Measurements from ENCODE around the gene KIAA1671. TPM values are rescaled to one million over a fixed set of nuclear protein-coding genes. Genes with fewer than 3 reads are reported as not detected.

KIAA1671 gene
- total and polyA plus RNA-seq, 9 of the 15 experiments (the other 6 are each of a cell fraction or from before 2014, with no cell fraction given): under 0.01 to 0.11 (median 0.02) TPM; not detected in 5

DNA sequence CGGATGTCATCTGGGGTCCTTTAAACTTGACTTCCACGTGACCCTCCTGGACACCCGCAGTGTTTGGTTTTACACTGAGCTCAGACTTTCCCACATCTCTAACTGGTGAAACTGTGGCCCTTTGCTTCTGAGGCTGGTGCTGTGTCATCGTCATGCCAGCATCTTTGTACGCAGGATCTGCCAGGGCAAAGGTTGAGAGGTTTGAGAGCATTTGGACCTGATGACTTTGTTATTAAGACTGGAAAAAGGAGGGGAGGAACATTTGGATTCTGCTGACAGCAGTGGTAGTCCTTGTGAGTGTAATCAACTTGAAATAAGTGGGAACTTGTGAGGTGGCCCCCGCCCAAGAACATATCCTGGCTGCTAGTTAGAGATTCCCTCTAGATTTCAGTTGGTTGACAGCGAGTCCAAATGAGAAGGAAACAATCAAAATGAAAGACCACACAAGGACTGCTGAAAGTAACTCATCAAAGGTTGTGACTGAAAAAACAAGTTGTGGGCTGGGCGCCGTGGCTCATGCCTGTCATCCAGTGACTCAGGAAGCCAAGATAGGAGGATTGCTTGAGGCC is 102.5 kb downstream of the KIAA1671 start:
- ChIA-PET CTCF (ENCODE audit: low intra/inter-chr PET ratio) (no interaction called here), POLR2A (no interaction called here)
- H2AFZ ChIP-seq (ENCODE audit: low read depth, low read length): no peak overlapping the region
- no peaks in the 10 kb centered on the region for H3K36me3 ChIP-seq (ENCODE audit: control insufficient read depth, insufficient read depth, low read length)
- no peak for TF ChIP-seq FOXA3 (CRISPR knock-in tag; conservative IDR thresholded peaks at IDR 0.05 in 1 of 2, IDR thresholded peaks at IDR 0.05 in 1 of 2)
- TF ChIP-seq, protein P1, sequence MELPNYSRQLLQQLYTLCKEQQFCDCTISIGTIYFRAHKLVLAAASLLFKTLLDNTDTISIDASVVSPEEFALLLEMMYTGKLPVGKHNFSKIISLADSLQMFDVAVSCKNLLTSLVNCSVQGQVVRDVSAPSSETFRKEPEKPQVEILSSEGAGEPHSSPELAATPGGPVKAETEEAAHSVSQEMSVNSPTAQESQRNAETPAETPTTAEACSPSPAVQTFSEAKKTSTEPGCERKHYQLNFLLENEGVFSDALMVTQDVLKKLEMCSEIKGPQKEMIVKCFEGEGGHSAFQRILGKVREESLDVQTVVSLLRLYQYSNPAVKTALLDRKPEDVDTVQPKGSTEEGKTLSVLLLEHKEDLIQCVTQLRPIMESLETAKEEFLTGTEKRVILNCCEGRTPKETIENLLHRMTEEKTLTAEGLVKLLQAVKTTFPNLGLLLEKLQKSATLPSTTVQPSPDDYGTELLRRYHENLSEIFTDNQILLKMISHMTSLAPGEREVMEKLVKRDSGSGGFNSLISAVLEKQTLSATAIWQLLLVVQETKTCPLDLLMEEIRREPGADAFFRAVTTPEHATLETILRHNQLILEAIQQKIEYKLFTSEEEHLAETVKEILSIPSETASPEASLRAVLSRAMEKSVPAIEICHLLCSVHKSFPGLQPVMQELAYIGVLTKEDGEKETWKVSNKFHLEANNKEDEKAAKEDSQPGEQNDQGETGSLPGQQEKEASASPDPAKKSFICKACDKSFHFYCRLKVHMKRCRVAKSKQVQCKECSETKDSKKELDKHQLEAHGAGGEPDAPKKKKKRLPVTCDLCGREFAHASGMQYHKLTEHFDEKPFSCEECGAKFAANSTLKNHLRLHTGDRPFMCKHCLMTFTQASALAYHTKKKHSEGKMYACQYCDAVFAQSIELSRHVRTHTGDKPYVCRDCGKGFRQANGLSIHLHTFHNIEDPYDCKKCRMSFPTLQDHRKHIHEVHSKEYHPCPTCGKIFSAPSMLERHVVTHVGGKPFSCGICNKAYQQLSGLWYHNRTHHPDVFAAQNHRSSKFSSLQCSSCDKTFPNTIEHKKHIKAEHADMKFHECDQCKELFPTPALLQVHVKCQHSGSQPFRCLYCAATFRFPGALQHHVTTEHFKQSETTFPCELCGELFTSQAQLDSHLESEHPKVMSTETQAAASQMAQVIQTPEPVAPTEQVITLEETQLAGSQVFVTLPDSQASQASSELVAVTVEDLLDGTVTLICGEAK (IDR thresholded peaks at IDR 0.05): no peak
- TF ChIP-seq, protein P1 (CRISPR knock-in tag; IDR thresholded peaks at IDR 0.05): no peak
- TF ChIP-seq CBX8 (IDR thresholded peaks at IDR 0.05; ENCODE audit: borderline replicate concordance, extremely low read depth, low read depth, low read length, poor library complexity, severe bottlenecking): no peak
- TF ChIP-seq RBM39 (optimal IDR thresholded peaks at IDR 0.05; ENCODE audit: low read depth, low read length): no peak
- no peak for TF ChIP-seq BMI1 (IDR thresholded peaks at IDR 0.05; ENCODE audit: low read length)
- H3K27ac ChIP-seq (ENCODE audit: extremely low read depth, low read depth, low read length): no peak overlapping the region
- no peak overlapping the region for H3K9ac ChIP-seq (ENCODE audit: insufficient read depth in 1 of 2, low read depth in 2 of 2, low read length in 2 of 2)
- WGBS (ENCODE audit: insufficient coverage, low coverage, missing lambda C conversion rate): no CpG with 5 or more reads among the region's 9 CpGs
- no peaks in the 10 kb centered on the region for H3K9me1 ChIP-seq (ENCODE audit: control insufficient read depth, insufficient read depth, low read length)
- FAIRE-seq: no peak
- H3K9me3 ChIP-seq (replicated peaks; ENCODE audit: control insufficient read depth, insufficient read depth, low read depth, low read length): peaks cover 1% of the 10 kb centered on the region; the same call in 1 of the 2 replicates
- H3K4me3 ChIP-seq: no peak overlapping the region
- in situ Hi-C loops (cut with MboI) (no loop called here), intact Hi-C loops (cut with micrococcal nuclease) (loop anchor here (5.0 kb wide), 1 partner anchor 118 kb away; no protein-coding TSS in a partner anchor)
- H4K20me1 ChIP-seq (replicated peaks; ENCODE audit: control insufficient read depth, insufficient read depth, low read length): no peaks in the 10 kb centered on the region
- DNase-seq (ENCODE audit: extremely low read depth in 1 of 4, low spot score in 3 of 4): no peak
- no peaks in the 10 kb centered on the region for H3K4me1 ChIP-seq (replicated peaks in 1 of 2; ENCODE audit: control insufficient read depth in 2 of 2, insufficient read depth in 2 of 2, low read length in 2 of 2)
- no peaks in the 10 kb centered on the region for H3K79me2 ChIP-seq (ENCODE audit: control insufficient read depth, insufficient read depth, low read length)
- no peak for ATAC-seq
- no peak overlapping the region for H3K4me2 ChIP-seq (ENCODE audit: insufficient read depth, low read length)
- BruUV-seq (replicated peaks): no TSS peak
- no peaks in the 10 kb centered on the region for H3K27me3 ChIP-seq (ENCODE audit: control insufficient read depth in 2 of 2, insufficient read depth in 2 of 2, low read length in 2 of 2)
